Hematopoietic multipotent progenitor cell (in vitro differentiated cells): ENCODE measurements around the gene SLAMF6. TPM values are rescaled to one million over a fixed set of nuclear protein-coding genes. Genes with fewer than 3 reads are reported as not detected.
"Not testable (repeated sequence)": the region's sequence is repeated elsewhere in the genome, so short reads cannot be mapped to it uniquely, and the experiment has no call there.

Experiments used
- DNase-seq, 3 donors: peaks; one replicate each; pipeline ENCODE4 v3.0.0-alpha.2; 2011 to 2015; ENCODE audit warnings: low read depth in 2 of 3, low spot score in 2 of 3
- total RNA-seq: library from RNA; depleted of rRNA; stranded (reverse); fragments of >200 nt; gene quantifications from one replicate; pipeline ENCODE4 v1.2.3, GENCODE V29; 2012

The SLAMF6 gene
- total RNA-seq, 1 donor = 0.54 TPM

GRCh38 chr1:160544647-160545046, 21.6 kb upstream of the SLAMF6 start:
- peak in 2 of 3 donors; percentile 29 to 64 for DNase-seq

GRCh38 chr1:160542303-160542945, 19.4 kb upstream of the SLAMF6 start:
- no peak for DNase-seq

GRCh38 chr1:160541622-160542302, 18.7 kb upstream of the SLAMF6 start:
- DNase-seq = no peak

GRCh38 chr1:160540859-160541233, 17.8 kb upstream of the SLAMF6 start:
- DNase-seq = no peak

GRCh38 chr1:160539990-160540858, 17.2 kb upstream of the SLAMF6 start:
- DNase-seq = peak in 2 of 3 donors; percentile 98 to 100

GRCh38 chr1:160539684-160539989, 16.6 kb upstream of the SLAMF6 start:
- no peak for DNase-seq

- DNase-seq = no peak
Observed at GRCh38 chr1:160538985-160539651, 16.1 kb upstream of the SLAMF6 start.

- DNase-seq = no peak
Observed at GRCh38 chr1:160537714-160538665, 14.9 kb upstream of the SLAMF6 start.

- DNase-seq = peak in 1 of 3 donors; percentile 24
Observed at GRCh38 chr1:160534823-160535605, 12.0 kb upstream of the SLAMF6 start.

GRCh38 chr1:160532557-160532813, 9.4 kb upstream of the SLAMF6 start:
- not testable (repeated sequence) for DNase-seq

- not testable (repeated sequence) for DNase-seq
Observed at GRCh38 chr1:160531809-160532556, 8.9 kb upstream of the SLAMF6 start.

GRCh38 chr1:160529401-160529952, 6.4 kb upstream of the SLAMF6 start:
- not testable (repeated sequence) for DNase-seq

- DNase-seq = not testable (repeated sequence)
Observed at GRCh38 chr1:160523789-160524188, 734 bp upstream of the SLAMF6 start.

- no peak for DNase-seq
Observed at GRCh38 chr1:160522136-160522535, 919 bp downstream of the SLAMF6 start.

- no peak for DNase-seq
Observed at GRCh38 chr1:160521554-160521953, 1.5 kb downstream of the SLAMF6 start.

GRCh38 chr1:160520999-160521398, 2.1 kb downstream of the SLAMF6 start:
- no peak for DNase-seq

- no peak for DNase-seq
Observed at GRCh38 chr1:160520582-160520981, 2.5 kb downstream of the SLAMF6 start.

GRCh38 chr1:160519642-160520435, 3.2 kb downstream of the SLAMF6 start:
- DNase-seq = peak in 2 of 3 donors; percentile 27 to 57
